Raji (cell line): Measurements from ENCODE around the gene TAS2R60.

ENCODE experiments used
- POLR2A ChIP-seq: IDR thresholded peaks from 2 replicates; pipeline ENCODE4 v1.6.1; 2011; ENCODE audit warnings: low read depth, low read length, control low read depth; ENCODE audit not compliant: insufficient read depth

TAS2R60 gene

DNA sequence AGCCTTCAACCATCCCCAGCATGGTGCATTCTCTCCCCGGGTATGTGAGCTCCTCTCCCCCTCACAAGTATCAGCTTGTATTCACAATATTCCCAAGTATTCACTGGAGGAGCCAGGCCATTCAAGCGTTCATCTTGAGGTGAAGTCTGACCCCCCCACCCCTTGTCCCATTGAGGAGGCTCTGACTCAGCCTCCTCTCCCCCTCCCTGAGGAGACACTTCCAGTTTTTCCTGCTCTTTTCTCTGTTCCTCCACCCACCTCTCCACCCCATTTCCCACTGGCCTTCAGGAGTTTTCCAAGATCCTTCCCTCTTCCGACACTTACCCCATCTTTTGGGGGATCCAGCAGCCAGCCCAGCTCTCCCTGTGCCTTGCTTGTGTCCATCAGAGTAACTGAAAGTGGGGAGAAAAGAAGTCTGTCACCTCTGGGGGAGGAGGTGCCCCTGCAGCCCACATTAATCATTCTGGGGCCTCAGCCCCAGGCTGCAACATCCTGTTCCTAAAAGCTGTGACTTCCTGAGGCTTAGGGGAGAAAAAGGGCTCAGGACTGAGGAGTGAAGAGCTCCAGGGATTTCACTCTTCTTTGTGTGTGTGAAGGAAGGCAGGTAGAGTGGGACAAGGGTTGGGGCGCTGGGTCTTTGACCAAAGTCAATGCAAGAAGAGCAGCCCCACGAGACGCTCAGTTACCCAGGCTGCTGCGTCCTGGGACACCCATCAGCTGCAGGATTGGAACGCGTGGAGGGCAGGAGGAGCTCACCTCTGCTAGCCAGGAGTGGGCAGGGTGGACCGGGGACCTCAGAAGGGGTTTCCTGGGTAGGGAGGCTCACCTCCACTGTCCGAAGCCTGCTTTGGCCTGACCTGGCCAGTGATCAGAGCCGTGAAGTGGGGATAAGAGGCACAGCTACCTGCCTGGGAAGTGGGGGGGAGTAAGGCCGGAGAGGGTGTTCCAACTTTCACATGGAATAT, 35.7 kb upstream of the TAS2R60 start:
- no peak for TF ChIP-seq POLR2A

DNA sequence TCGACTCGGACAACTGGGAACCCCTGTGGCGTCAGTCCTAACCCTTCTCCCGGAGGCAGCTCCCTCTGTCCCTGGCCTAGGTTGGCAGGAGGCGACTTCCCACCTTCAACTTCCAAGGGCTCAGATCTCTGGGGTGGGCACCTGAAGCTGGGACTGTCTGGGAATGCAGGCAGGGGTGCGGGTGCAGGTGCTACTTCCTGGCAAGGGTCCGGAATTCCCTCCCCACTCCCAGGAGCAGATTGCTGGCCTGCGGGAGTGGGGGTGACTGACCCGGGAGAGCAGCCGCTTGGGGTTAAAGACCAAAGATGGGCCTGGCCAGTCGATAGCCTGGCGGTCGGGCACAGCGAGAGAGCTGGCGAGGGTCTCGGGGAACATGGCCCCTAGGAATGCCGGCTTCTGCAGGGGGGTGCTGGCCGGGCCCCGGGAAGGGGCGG, 35.0 kb upstream of the TAS2R60 start:
- no peak for TF ChIP-seq POLR2A

DNA sequence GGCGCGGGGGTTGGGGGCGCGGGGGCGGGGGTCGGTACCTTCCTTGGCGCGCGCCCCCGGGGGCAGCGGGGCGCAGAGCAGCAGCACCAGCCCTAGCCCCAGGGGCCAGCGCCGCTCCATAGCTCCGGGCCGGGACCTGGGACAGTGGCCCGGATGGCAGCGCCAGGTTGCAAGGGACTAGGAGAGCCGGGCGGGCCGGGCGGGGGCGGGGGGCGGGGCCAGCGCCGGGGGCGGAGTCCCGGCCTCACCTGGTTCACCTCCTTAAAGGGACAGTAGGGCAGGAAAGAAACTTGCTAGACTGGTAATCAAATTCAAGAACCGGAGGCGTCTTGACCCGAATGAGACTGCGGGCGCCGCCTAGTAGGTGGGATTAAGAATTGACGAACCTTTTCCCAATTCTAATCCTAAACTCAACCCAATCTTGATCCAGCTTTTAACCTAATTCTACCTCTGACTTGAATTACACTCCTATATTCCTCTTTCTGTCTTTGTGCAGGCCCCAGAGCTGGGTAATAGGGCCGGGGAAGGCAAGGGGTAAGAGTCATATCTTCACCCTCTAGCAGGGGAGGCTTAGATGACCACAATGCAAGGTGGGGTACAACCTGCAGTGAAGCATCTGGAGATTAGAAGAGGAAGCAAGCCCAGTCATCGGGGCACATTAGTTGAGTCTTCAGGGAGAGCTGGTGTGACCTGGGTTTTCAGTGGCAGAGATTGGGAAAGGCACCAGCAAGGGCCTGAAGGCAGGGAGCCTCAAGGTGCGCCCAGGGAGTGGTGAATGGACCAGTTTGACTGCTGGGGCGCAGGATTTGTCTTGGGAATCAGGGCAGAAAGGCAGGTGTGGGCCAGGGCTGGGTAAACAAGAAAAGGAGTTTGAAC, 34.3 kb upstream of the TAS2R60 start, which contains the start of gene EPHA1:
Gene EPHA1, minus strand, starts transcription at position 171 of the 876 bp plus-strand sequence. Its CDS starts 51 bp downstream, at position 120.
- no peak for TF ChIP-seq POLR2A

DNA sequence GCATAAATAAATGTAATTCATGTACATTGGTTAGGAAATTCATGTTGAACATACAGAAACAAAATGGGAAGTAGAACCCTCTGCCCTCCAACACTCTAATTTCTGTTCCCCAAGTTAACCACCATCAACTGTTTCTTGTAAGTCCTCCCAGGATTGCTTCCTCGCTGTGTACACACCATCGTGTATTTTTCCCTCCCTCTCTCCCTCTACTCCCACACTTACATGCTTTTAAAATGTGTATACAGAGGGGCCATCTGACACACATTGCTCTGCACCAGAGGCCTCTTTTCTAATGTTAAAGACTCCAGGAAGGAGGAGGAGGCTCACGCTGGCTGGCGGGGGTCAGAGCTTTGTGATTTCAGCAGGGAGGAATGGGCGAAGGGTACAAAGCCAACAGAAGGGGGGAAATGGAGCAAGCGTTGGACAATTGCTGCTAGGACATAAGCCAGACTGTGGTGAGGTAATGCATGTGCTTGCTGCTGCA, 32.7 kb upstream of the TAS2R60 start:
- TF ChIP-seq POLR2A = no peak

DNA sequence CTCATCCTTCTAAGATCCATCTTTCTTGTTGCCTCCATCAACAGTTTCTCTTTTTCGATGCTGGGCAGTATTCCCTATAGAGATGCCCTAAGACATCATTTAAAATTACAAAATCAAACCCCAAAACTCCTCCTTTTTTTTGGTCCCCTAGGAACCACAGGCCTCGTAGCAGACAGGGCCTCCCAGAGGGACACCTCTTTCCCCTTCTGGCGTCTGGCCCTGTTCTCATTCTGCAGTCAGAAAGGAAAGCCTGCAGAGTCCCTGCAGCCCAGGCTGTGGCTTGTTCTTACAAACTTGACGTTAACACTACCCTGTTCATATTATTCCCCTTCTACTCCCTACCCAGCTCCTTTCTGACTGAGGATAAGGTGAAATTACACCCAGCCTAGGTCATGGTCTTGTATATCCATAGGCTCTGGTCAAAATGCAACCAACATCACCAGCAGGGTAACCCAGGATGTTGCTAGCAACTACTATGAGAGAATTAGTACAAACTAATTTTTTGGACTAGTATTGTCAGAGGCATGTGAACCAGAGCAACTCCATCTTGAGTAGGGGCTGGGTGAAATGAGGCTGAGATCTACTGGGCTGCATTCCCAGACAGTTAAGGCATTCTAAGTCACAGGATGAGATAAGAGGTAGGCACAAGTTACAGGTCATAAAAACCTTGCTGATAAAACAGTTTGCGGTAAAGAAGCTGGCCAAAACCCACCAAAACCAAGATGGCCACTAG, 31.1 kb upstream of the TAS2R60 start:
- no peak for TF ChIP-seq POLR2A

DNA sequence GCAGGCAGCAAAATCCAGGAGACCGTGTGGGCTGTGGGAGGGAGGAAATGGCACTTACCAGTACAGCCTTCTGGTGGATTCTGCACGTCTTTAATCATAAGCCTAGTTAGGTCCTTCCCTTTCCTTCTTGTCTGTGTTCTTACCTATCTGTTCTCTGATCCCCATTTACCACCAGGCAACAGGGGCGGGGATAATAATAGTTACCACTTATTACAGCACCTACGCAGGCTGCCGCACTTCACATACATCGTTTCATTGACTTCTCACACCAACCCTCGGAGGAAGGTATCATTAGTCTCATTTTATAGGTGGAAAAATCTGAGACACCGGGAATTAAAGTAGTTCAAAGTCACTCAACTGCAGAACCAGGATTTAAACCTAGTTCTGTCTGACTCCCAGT, 30.1 kb upstream of the TAS2R60 start:
- TF ChIP-seq POLR2A = no peak

DNA sequence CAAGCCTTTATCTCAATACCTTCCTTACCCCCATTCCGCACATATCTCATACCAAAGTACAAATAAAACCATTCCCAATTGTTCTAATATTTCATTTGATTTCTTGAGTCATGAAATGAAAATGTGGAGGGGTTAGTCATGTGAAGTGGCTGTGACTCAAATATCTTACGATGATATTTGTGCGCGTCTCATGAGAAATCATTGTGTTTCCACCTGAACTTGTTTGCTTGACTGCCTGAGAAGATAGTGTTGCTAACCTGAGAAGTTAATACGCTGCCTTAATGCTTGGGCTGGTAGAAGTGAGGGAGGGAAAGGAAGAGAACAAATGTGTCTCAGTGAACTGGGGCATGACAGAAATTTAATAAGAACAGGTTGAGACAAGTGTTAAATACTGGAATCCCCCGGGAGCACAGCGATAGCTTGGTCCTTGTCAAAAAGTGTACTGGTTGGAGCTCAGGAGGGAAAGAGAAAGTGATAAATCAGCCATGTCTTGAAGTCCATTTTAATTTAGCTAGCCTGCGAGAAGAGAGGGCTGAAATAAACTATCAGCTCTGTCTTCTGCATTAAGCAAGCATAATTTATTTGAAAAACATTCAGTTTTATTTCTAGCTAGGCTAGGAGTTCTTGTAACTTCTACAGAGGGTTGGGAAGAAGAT, 27.4 kb upstream of the TAS2R60 start:
- no peak for TF ChIP-seq POLR2A

DNA sequence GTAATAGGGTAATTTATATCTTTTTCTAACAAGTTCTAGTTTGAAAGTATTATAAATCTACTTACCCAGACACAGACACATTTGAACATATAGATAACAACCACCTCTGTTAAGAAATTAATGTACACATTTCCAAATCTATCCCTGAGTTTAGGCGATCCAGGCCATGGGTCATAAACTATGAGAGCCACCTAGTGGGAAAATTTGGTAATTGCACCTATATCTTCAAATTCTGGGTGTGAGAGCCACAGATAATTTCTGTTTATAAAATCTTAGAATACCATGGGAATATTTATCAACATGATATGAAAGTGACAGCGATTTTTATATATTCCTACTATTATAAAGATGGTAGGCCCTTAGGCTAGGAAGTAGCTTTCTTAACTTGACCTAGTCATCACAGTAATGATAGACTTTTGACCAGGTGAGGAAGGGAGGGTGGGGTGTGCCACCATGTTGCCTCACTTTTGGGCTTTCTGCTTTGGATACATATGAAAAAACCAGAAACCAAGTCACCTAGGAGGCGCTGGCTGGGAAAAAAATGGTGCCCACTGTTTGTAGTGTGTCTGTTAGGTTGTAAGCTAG, 26.6 kb upstream of the TAS2R60 start:
- no peak for TF ChIP-seq POLR2A

DNA sequence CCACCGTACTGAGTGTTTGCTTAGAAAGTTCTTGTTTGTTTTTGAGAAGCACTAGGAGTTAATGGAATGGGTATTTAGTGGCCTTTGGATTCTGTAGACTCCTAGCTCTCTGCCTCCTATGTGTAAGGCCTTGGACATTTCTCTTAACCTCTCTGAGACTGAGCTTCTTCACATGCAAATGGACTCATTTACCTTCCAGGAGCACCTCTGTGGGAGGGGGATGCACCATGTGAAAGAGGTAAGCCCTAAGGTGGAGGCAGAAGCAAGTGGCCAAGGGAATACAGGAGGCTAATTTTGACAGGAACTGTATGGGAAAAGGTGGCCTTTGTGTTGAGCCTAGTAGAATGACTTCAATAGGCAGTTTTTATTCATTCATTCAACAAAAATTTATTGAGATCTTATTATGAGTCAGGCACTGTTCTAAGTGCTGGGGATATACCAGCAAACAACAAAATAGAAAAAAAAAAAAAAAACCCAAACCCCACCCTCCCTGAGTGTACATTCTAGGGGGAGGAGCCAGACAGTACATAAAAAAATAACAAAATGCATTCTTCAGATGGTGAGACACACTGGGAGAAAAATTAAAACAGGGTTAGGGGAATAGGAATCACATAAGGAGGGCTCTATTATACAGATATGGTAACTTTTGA, 25.4 kb upstream of the TAS2R60 start:
- no peak for TF ChIP-seq POLR2A

DNA sequence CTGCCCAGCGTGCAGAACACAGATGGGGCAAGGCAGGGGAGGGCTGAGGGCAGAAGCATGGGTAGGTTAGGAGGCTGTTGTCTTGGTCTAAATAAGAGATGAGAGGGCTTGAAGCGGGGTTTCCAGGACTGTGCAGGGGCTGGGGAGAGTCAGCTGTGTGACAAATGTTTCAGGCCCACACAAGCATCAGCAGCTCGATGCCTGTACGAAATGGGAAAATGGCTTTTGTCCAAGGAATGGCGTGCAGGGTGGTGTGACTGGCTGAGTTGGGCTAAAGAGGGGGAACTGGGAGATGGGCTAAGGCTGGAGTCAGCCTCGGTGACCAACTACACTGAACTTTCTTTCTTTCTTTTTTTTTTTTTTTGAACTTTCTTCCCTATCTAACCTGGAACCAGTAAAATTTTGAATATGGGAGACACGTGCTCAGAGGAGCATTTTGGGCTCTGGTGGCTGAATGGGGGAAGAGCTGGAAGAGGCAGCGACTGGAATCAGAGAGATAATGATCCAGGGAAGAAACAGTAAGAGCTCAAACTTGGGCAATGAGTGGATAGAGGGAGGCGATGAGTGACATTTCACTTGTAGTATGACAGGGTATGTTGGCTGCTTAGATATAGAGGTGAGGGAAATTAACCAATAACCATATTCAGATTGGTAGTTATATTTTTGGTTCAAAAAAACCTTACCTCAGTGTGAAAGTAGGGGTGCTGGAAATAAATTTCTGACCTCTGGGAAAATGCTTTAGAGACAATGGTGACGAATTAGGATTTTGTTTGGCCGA, 24.4 kb upstream of the TAS2R60 start:
- TF ChIP-seq POLR2A = no peak

DNA sequence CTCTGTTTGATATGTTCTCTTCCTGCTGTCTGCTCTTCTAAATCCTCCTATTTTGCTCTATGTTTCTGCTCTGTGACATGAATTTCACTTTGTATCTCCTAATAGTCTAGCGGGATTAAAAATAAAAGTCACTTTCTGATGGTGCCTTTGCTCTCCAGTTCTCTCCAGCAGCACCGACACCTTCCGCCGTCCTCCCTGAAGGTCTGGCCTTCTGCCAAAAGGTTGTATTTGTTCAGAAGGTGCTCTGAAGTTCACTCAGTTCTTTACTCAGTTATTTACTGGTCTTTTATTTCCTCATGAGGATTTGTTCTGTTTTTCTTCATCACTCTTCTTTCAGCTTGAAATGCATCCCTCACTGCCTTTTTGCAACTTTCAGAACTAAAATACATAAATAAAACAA, 23.4 kb upstream of the TAS2R60 start:
- TF ChIP-seq POLR2A = no peak

DNA sequence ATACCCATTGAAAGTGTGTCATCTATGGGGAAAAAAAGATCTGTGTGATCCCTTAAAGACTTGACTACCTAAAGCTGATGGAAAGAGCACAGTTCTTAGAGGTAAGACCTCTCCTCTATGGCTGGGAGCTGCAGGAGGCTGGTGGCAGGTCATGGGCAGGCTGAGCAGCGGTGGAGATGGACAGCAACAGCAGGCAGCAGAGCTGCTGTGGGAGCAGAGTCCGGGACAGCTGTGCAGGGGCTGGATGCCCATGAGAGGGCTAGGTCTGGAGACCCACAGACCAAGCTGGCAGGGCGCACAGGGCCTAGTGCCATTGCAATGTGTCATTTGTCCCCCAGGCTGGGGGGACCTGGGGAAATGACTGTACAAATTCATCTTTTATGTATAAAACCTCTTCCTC, 21.2 kb upstream of the TAS2R60 start:
- no peak for TF ChIP-seq POLR2A
